Ovary (tissue), 9 donors: ENCODE results near the gene CAMKK2. TPM values are rescaled to one million over a fixed set of nuclear protein-coding genes. Genes with fewer than 3 reads are reported as not detected.
"Not testable (repeated sequence)": the region's sequence is repeated elsewhere in the genome, so short reads cannot be mapped to it uniquely, and the experiment has no call there.

Source experiments
- DNase-seq, 5 donors: peaks; one replicate each; pipeline ENCODE4 v3.0.0-alpha.2; 2019 to 2020
- H3K27ac ChIP-seq, 2 donors: fragments of 200-600 bp; one replicate each; pipeline versions ENCODE4 v1.5.1 to v1.8.0; 2019 to 2022
- H3K27me3 ChIP-seq: fragments of 200-600 bp; one replicate; pipeline ENCODE4 v1.8.0; 2022
- H3K36me3 ChIP-seq: fragments of 200-600 bp; sonication (generic); one replicate; pipeline ENCODE4 v1.5.1; 2019
- H3K4me1 ChIP-seq: one replicate; pipeline ENCODE4 v1.8.1; 2013; ENCODE audit warnings: mild to moderate bottlenecking, moderate library complexity; ENCODE audit not compliant: insufficient read depth
- H3K4me3 ChIP-seq: fragments of 200-600 bp; sonication (generic); one replicate; pipeline ENCODE4 v1.5.1; 2017
- H3K9me3 ChIP-seq, 2 donors: fragments of 200-600 bp in 1 of 2; sonication (generic) in 1 of 2; one replicate each; pipeline versions ENCODE4 v1.5.1 to v1.8.1; 2013 to 2019; ENCODE audit warnings: mild to moderate bottlenecking in 1 of 2, moderate library complexity in 1 of 2
- EP300 ChIP-seq: sonication (generic); formaldehyde crosslinking; IDR thresholded peaks from one replicate; pipeline ENCODE4 v1.6.1; 2017; ENCODE audit warnings: antibody characterized with exemption
- POLR2A ChIP-seq: fragments of 450-650 bp; IDR thresholded peaks from one replicate; pipeline ENCODE4 v1.6.1; 2017; ENCODE audit warnings: antibody characterized with exemption, mild to moderate bottlenecking, moderate library complexity
- WGBS, 3 donors: extraction: QIAGEN DNeasy Blood & Tissue Kit in 1 of 3; methylation state at CpG; one replicate each; pipeline versions ENCODE4 v1.1.5 to v1.1.7; 2013 to 2017; 5-methylcytosine and 5-hydroxymethylcytosine counted together
- intact Hi-C, 4 donors: fragments of 100-400 bp; cut with DNase I; formaldehyde crosslinking; loops; one replicate each; pipeline versions ENCODE4 v1.11.0 to v1.15.1; 2022 to 2023
- polyA plus RNA-seq, 2 donors: library from polyadenylated mRNA; stranded (reverse); fragments of 200-250 nt in 1 of 2; fragments of 350-450 nt in 1 of 2; fragmentation: Illumina TruSeq in 1 of 2; extraction: RNeasy Lipid Tissue Mini Kit (QIAGEN cat#74804) in 1 of 2; gene quantifications; one replicate each; pipeline ENCODE4 v1.2.3, GENCODE V29; 2013 to 2014
- total RNA-seq, 7 donors: library from RNA; depleted of rRNA in 2 of 7; stranded (reverse); fragments of >200 nt in 2 of 7; fragmentation: NEBNext Ultra II Directional in 3 of 7; extraction: Animal tissue kit (Norgen Biotek cat#: 25700) in 3 of 7; gene quantifications; one replicate each; pipeline versions ENCODE4 v1.1.0 to v1.2.4, GENCODE V29; 2016 to 2023
- TF ChIP-seq, protein P1 (sequence below), 3 donors: fragments of 450-650 bp in 2 of 3; fragments of 200-600 bp in 1 of 3; IDR thresholded peaks; one replicate each; pipeline versions ENCODE4 v1.5.1 to v1.8.0; 2016 to 2022; ENCODE audit warnings: antibody characterized with exemption in 3 of 3, mild to moderate bottlenecking in 1 of 3
- donor health status: DM: no; HTN: no; CAD: no; lungs with moderate emphysema.
- donor health status: DM: no; HTN: no; CAD: no.
- donor health status: Bipolar disorder and iron deficiency.
- donor health status: DM: yes; HTN: yes; CAD: no.
- donor health status: DM: no; HTN: no; CAD: no.
- donor health status: DM: yes; HTN: yes; CAD: no.

The CAMKK2 gene
- total and polyA plus RNA-seq, 9 donors = 19.0 to 44.6 (median 38.0) TPM

DNA sequence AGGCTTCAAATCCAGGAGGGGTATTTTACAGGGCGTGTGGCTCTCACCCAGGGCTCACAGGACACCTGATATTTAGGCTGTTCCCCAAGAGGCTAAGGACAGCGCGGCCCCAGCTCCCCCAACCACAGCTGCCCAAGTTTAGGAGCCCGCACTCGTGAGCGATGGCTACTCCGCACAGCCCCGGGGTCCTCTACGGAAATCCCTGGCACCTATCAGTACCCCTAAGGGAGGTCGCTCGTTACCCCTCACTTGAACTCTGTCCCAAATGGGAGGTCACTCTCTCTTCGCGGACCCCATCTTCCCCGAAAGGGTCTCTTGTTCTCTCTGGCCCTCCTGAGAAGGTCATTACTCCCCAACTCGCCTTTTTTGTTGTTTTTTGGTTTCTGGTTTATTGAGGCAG, 87.3 kb downstream of the CAMKK2 start:
- Histone ChIP-seq H3K9me3 (no peaks in the 10 kb centered on the region), H3K27me3 (no peaks in the 10 kb centered on the region), H3K4me1 (peaks cover 2% of the 10 kb centered on the region), H3K27ac (peak overlapping the region; percentile 86 to 91), H3K36me3 (no peaks in the 10 kb centered on the region), H3K4me3 (peak overlapping the region; percentile 52)
- 78 to 91% (median 86%) methylated on average over 15 of the region's 15 CpGs for WGBS, 3 donors
- TF ChIP-seq POLR2A (no peak), EP300 (no peak)
- TF ChIP-seq, protein P1, sequence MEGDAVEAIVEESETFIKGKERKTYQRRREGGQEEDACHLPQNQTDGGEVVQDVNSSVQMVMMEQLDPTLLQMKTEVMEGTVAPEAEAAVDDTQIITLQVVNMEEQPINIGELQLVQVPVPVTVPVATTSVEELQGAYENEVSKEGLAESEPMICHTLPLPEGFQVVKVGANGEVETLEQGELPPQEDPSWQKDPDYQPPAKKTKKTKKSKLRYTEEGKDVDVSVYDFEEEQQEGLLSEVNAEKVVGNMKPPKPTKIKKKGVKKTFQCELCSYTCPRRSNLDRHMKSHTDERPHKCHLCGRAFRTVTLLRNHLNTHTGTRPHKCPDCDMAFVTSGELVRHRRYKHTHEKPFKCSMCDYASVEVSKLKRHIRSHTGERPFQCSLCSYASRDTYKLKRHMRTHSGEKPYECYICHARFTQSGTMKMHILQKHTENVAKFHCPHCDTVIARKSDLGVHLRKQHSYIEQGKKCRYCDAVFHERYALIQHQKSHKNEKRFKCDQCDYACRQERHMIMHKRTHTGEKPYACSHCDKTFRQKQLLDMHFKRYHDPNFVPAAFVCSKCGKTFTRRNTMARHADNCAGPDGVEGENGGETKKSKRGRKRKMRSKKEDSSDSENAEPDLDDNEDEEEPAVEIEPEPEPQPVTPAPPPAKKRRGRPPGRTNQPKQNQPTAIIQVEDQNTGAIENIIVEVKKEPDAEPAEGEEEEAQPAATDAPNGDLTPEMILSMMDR (IDR thresholded peaks at IDR 0.05) = no peak
- intact Hi-C loops = no loop called here
- peak in 3 of 5 donors; percentile 47 to 50 (median 49) for DNase-seq

- H3K36me3 ChIP-seq, H3K9me3 ChIP-seq, H3K4me1 ChIP-seq, DNase-seq, intact Hi-C loops, H3K4me3 ChIP-seq, H3K27ac ChIP-seq, H3K27me3 ChIP-seq: not testable (repeated sequence)
- WGBS, 3 donors = 89 to 94% (median 91%) methylated on average over 10 of the region's 10 CpGs
Observed at GRCh38 chr12:121208571-121208970, 87.9 kb downstream of the CAMKK2 start.

- DNase-seq = no peak
Observed at GRCh38 chr12:121205491-121205890, 91.0 kb downstream of the CAMKK2 start.

GRCh38 chr12:121203482-121203881, 93.0 kb downstream of the CAMKK2 start:
- no peaks in the 10 kb centered on the region for H3K36me3 ChIP-seq
- H3K27me3 ChIP-seq = no peaks in the 10 kb centered on the region
- no peak for DNase-seq
- no peak overlapping the region for H3K27ac ChIP-seq
- H3K4me3 ChIP-seq = no peak overlapping the region
- intact Hi-C loops = no loop called here
- WGBS, 3 donors = 79 to 88% (median 86%) methylated on average over 11 of the region's 11 CpGs
- no peaks in the 10 kb centered on the region for H3K9me3 ChIP-seq
- H3K4me1 ChIP-seq = no peaks in the 10 kb centered on the region
- TF ChIP-seq EP300 (no peak), POLR2A (no peak)
- TF ChIP-seq, protein P1 (IDR thresholded peaks at IDR 0.05) = no peak

More at GRCh38 chr12:121205491-121205890, 91.0 kb downstream of the CAMKK2 start:
- Histone ChIP-seq H3K36me3 (no peaks in the 10 kb centered on the region), H3K4me1 (no peaks in the 10 kb centered on the region), H3K27me3 (no peaks in the 10 kb centered on the region), H3K27ac (no peak overlapping the region), H3K4me3 (no peak overlapping the region), H3K9me3 (no peaks in the 10 kb centered on the region)
- WGBS, 3 donors = 43 to 55% (median 47%) methylated on average over 7 of the region's 7 CpGs
- intact Hi-C loops = no loop called here
- TF ChIP-seq EP300 (no peak), POLR2A (no peak)
- TF ChIP-seq, protein P1 (IDR thresholded peaks at IDR 0.05) = no peak

DNA sequence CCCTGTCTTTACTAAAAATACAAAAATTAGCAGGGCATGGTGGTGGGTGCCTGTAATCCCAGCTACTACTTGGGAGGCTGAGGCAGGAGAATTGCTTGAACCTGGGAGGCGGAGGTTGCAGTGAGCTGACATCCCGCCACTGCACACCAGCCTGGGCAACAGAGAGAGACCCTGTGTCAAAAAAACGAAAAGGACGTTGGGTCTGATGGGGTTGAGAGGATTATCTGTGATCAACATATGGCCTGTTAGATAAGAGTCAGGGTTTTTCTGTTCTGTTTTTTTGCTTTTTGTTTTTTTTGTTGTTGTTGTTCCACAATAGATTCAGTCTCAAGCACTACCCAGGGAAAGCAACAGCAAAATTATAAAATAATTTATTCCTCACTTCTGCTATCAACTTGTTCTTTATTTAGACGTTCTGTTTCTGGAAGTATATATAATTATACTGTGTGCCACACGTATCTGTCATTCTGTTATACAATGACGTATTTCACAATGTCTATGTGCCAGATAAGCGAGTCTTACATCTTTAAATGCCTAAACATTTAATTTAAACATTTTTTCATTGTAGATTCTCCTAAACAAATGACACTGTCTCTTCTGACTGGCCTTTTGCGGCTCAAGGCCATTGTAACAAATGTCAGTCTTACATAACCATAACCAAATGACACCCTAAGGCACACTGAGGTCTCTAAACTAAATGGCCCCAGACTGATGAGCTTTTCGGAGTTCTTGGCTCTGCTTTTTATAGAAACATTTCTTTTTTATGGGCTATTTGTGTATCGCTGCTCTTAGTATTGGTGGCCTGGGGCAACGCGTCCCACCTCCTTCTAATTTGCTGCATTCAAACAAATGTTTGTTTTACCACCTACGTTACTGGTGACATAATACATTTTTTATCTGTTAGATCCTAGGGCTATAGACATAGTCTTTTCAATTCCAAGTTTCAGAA, 93.8 kb downstream of the CAMKK2 start:
- Histone ChIP-seq H3K4me3 (no peak overlapping the region), H3K9me3 (no peaks in the 10 kb centered on the region), H3K4me1 (no peaks in the 10 kb centered on the region), H3K27me3 (no peaks in the 10 kb centered on the region), H3K27ac (no peak overlapping the region), H3K36me3 (no peaks in the 10 kb centered on the region)
- WGBS, 3 donors = 74 to 84% (median 78%) methylated on average over 14 of the region's 14 CpGs
- DNase-seq = no peak
- intact Hi-C loops = no loop called here
- TF ChIP-seq, protein P1 (IDR thresholded peaks at IDR 0.05) = no peak
- TF ChIP-seq EP300 (no peak), POLR2A (no peak)

GRCh38 chr12:121201140-121201539, 95.4 kb downstream of the CAMKK2 start:
- 95 to 96% (median 95%) methylated on average over 6 of the region's 6 CpGs for WGBS, 3 donors
- intact Hi-C loops = not testable (repeated sequence)

More at GRCh38 chr12:121201140-121201539, 95.4 kb downstream of the CAMKK2 start:
- DNase-seq, H3K4me1 ChIP-seq, H3K27ac ChIP-seq, H3K27me3 ChIP-seq, H3K9me3 ChIP-seq, H3K36me3 ChIP-seq, H3K4me3 ChIP-seq: not testable (repeated sequence)
